HG03442 (cell line): ENCODE data around the gene NDUFS2.

ENCODE experiments used
- ATAC-seq: cut with Tn5 transposase; IDR thresholded peaks from one replicate; pipeline ENCODE4 v1.9.1; 2021; ENCODE audit warnings: mild to moderate bottlenecking, moderate library complexity; ENCODE audit not compliant: unreplicated experiment

NDUFS2 gene

DNA sequence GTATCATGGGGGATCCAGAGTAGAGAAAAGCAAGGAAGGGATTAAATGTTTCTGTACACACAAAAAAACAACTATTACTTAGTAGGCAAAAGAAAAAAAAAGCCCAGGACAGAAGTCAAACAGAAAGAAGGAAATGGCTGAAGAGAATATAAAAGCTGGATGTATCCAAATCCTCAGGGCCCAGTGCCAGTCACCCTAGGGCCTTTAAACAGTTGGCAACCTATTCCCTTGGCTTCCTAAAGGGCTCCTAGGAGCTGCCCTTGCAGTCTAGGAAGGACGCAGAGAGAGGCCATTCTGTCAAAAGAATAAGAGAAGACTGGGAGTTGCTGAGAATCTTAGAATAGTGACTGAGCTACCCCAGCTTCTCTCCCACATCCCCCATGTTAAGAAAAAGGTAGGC is 29.8 kb upstream of the NDUFS2 start:
- ATAC-seq: no peak

DNA sequence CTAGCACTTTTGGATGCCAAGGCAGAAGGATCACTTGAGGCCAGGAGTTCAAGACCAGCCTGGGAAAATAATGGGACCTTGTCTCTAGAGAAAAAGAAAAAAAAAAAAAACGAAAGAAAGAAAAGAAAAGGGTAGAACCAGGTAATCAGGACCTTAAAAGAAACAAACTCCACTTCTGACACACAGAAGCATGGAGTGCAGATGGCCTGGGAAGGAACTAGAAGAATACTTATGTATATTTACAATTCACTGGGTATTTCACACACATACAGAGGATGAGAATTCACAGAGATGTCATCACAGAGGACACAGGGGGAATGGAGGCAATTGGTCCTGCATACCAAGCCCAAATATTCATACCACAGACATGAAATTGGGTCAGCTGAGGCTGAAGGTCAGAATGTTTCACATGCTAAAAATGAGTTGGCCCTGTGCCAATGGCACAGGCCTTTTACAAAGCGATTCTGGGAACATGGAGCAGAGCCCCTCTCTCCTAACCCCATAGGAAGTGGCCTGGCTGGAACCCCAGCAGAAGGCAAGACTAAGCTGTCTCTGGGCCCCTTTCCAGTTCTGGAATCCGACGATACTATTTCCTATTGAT is 29.3 kb upstream of the NDUFS2 start:
- no peak for ATAC-seq

DNA sequence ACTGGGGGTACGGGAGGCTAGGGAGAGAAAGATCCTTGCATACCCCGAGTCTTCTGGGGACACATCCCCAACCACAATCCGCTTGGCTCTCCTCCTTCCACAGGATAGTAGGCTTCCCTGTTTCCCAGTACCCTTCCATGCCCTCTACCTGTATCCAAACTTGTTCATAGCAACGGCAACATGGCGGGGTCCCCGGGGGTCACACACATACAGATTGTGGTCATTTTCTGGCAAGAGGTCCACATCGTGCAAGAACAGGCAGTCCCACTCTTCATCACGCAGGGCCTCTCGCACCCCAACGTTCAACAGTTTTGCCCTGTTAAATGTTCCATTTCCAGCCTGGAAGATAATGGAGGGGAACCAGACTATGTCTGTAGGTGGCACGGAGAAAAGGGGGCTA is 28.5 kb upstream of the NDUFS2 start:
- no peak for ATAC-seq

DNA sequence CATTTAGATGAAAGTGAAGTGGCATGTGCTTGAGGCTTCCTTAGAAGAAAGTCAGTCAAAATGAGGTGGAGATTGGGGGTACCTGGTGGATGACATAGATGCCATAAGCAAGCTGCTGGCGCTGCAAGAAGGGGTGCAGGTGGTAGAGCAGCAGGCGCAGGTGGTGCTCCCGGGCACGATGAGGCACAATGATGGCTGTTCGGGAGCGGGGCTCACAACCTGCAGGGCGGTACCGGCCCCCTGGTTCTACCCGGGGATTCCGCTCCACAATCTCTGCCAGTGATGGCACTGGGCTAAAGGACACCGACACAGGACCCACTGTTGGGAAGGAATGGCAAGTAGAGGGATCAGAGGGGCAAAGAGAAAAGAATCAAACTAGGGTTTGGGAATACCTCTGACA is 27.3 kb upstream of the NDUFS2 start:
- no peak for ATAC-seq

DNA sequence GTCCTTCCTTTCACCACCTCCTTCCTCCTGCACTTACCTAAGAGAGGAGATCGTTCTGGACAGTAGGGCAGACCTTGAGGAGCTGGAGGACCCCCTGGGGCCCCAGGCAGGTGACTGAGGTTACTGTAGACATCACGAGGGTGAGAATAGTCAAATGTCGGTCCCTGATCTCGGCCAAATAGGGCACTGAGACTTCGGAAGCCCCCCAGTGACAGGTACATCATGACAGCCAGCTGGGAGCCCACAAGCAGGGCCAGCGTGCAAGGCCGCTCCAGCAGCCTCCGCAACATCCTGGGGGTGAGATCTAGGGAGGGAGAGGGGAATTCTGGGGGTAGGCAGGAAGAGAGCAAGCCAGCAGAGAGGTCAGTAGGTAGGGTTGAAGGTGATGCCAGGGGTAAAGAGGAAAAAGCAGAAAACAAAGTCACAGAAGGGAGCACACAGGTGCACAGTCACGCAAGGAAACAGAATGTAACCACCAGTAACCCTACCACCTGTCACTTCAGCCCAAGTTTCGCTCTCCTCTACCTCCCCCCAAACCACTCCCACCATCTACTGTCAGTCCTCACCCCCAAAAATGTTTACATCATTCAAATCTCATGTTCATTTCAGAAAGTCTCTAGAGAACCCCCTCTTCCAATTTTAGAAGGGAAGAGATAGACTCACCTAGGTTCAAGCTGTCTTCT is 26.3 kb upstream of the NDUFS2 start:
- no peak for ATAC-seq

DNA sequence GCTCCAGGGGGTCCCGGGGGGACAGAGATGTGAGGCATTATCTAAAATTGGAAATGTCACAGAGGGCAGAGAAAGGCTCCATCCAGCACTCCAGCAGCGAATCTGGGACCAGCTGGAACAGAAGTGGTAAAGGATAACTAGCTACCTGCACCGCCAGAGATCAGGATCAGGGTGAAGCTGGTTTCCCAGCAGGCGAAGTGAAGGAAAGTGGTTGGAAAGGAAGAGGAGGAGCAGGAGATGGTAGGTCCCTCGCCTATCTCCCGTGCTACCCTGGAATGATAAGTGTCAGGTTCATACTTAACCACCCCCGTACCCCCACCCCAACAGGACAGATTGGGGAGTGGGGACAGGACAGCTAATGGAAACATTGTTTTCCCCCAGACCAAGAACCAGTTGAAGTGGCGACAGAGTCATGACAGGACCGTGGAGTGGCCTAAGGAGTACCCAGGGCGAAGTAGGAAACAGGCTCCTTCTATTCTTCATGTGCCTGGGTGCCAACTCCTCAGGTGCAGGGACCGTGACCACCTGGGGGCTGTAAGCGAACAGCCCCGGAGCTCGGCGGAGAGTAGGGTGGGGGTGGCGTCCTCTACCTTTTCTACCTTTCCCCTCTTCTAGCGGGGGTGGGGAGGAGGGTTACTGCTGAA is 25.6 kb upstream of the NDUFS2 start:
- no peak for ATAC-seq

DNA sequence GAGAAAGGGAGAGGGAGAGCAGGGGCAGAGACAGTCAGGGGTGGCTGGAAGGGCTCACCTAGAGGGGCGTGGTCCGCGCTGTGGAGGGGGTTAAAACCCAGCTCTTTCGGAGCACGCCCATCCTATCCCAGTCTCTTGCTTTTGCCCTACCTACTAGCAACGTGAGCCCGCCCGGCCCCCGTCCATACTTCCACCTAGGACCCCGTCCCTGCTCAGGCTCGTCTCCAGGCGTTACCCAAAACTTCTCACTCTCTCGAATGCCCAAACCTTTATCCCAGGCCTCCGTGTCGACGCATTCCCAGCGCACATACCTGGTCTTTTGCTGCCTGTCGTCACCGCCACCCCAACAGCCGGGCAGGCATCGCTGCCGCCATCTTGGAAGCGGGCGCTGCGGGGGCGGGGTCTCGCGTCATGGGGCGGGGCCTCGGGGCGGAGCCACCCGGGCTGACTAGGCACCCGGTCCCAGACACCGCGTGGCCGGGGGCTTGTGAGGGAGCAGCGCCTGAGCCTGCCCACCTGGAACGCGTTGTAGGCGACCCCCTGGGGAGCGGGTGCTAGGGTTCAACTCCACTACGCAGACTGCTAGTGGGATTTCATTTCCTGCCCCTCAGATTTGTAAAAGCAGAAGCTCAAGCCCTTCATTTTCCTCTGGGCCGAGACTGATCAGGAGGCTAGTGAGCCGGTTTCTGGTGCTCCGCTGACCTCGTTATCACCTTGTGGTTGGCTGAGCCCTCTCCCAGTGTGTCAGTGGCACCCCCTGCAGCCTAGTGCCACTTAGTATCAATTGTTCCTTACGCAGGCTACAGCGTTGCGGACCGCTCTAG is 24.8 kb upstream of the NDUFS2 start, which contains the start of gene B4GALT3:
TSS of gene B4GALT3 (minus strand) at position 396 of the 824 bp plus-strand sequence. CDS start 1,447 bp downstream, outside the sequence.
- ATAC-seq: peak; percentile 71

DNA sequence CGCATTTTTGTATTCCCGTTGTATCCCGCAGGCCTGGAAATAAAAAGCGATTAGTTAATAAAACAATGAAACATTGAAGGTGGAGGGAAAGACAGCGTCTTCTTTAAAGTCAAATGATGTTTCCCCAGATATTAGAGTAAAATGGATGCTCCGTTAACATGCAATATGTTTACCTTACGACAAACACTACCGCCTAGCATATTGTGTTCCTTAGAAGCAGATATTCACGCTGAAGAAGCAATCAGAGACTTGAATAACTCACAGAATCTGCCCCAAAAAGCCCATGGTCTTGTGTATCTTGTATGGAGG is 24.3 kb upstream of the NDUFS2 start:
- ATAC-seq: no peak

DNA sequence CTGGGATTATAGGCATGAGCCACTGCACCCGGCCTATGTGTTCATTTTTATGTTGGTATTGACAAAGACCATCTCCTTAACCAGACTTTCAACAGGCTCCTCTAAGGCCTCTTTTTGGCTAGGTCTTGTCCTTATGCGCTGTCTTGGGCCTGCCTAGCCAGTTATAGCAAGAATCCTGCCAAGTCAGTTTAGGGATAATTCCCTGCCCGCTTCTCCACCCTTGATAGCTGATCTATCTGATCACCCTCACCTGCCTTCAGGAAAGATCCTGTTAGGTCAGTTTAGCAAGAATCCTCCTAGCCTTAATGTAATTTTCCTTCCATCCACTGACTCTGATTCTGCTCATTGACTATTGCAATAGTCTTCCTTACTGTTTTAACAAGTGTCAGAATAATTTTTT is 22.5 kb upstream of the NDUFS2 start:
- no peak for ATAC-seq

DNA sequence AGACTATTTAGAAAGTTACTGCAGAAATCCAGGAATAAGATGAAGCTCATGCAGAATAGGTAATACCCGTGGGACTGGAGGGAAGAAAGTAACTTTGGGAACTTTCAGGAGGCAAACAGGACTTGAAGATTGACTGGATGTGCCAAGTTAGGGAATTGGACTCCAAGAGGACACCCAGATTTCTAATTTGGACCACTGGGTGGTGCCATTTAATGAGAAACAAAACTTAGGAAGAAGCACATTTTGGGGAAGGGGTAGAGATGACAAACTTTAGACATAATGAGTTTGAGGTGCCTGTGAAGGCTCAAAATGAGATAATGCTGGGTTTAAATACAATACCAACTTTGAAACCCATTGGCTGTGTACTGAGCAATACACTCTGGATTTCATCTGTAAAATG is 21.5 kb upstream of the NDUFS2 start:
- no peak for ATAC-seq

DNA sequence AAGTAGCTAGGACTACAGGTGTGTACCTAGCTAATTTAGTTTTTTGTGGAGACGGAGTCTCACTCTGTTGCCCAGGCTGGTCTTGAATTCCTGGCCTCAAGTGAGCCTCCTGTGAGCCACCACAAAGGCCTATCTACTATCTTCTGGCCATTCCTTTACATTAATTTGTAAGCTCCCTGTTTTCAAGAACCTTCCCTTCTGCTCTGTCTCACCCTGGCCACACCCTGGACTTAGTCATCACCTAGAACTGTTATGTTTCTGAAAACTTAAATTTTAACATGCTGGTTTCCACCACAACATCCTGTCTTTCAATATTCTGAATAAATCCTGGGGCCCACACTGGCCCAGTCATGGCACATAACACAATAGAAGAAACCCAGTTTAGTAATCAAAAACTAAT is 20.0 kb upstream of the NDUFS2 start:
- ATAC-seq: peak; percentile 53

DNA sequence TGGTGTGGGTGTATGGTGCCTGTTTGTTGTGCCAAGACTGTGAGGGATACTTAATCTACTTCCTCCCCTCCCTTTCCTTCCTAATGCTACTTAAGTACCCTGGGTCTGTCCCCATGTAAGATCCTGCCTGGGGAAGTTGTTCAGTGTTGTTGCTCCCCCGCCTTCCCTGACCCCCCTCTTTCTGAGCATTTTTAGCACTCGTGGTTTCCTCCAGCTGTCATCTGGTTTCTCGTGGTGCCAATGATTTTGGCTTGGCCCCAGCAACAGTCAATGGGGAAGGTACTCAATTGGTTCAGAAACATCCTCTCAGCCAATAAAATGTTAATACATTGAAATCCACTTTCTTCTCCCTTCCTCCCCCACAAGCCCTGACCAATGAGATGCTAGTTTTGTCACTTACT is 16.9 kb upstream of the NDUFS2 start:
- peak; percentile 58 for ATAC-seq

DNA sequence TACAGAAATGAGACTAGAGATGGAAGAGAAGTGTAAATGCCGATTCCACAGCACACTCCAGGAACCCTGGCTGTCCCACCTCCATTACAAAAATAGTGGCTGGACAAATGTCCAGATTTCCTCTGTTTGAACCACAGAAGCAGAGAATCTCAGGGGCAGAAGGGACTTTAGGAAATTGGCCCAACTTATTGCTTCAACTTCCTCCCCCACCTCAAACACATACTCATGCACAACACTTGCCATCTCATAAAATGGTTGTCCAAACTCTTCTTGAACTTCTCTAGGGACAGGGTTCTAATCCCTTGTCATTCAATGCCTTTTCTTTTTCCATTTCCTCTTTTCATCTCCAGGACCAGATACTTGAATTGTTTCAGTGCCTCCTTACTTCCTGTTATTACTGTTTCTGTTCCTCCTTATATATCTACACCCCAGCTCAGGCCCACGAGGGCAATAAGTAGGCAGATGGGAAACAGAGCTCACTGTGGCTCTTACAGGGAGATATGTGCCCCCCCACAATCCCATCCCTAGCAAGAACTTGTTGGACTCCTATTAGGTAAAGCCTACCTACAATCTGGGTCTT is 16.3 kb upstream of the NDUFS2 start:
- peak; percentile 23 for ATAC-seq

DNA sequence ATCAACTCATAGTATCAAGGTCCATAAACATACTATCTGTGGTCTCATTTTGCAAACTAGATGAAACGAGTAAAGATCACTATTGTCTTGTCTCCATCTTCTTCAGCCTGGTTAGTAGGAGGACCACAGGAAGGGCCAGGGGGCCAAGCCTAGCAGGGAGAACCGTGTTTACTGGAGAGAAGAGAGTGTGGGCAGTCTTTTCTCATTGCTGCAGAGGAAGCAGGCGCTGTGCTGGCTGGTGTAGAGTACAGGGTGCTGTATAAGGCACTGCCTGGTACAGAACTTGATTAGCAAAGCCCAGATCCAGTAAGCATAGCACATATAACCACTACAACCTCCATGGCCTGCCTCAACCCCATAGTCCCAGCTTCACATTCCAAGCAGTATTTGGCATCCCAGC is 14.9 kb upstream of the NDUFS2 start:
- no peak for ATAC-seq

DNA sequence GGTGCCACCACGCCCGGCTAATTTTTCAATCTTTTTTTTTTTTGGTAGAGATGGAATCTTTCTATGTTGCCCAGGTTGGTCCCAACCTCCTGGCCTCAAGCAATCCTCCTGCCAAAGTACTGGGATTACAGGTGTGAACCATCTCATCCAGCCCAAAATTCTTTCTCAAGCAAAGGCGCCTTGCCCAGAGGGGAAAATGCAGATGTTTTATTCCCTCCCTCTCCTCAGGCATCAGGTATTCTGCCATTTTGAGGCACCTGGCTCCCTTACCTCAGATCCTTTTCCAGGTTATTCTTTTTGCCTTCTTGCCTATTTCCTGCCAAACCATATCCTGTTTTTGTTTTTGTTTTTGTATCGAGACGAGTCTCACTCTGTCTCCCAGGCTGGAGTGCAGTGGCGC is 13.8 kb upstream of the NDUFS2 start:
- no peak for ATAC-seq

DNA sequence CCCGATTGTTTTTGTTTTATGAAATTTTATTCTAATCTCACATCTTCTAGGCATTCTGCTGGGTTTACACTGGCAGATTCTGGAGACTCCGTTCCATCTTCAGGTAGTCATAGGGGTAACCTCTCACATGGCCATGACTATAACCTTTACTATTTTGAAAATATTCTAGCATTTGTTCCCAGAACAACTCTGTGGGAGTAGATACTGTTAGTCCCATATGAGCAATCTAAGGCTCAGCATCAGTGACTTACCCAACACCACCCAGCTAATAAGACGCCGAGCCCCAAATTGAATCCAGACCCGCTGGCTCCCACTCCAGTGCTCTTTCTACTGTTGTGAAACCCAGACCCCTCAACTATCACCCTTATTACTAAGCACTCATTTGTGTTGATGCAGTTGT is 13.1 kb upstream of the NDUFS2 start:
- no peak for ATAC-seq

DNA sequence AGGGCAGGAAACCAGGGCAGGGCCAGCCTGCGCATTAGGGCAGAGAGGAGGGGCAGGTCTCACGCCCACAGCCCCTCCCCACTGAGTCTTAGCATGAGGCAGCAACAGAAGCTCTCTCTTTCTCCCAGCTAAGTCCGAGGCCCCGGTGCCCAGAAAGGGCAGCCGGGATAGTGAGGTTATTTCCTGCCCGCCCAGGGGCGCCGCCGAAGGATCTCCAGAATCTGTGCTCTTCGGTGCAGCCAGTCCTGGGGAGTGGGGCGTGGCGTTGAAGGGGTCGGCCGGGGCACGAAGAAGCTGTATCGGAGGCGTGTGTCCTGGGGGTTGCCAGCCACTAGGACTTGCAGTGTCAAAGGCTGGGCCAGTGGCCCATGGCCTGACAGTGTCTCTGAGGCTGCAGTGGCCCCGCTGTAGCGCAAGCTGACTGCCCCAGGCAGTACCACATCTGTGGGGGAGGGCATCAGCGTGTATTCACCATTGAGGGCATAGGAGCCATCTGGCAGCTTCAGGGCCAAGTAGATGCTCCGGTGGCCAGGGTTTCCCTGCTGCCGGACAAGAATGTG is 11.1 kb upstream of the NDUFS2 start:
- no peak for ATAC-seq

DNA sequence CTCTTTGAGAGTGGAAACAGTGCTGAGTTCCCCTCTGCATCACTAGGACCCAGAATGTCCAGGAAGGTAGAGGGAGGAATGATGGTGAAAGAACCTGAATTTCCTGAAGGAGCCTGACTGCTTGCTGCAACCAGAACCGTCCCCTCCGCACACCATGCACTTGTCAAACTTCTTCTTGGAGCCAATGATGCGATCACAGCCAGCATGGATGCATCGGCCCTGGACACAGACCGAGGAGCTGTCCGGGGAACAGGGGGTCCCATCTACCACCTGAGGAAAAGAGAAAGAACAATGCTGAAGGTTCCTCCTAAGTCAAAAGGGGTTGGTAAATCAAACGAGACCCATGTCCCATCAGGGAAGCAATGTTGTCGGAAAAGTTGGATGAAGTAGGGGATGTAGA is 10.2 kb upstream of the NDUFS2 start:
- no peak for ATAC-seq

DNA sequence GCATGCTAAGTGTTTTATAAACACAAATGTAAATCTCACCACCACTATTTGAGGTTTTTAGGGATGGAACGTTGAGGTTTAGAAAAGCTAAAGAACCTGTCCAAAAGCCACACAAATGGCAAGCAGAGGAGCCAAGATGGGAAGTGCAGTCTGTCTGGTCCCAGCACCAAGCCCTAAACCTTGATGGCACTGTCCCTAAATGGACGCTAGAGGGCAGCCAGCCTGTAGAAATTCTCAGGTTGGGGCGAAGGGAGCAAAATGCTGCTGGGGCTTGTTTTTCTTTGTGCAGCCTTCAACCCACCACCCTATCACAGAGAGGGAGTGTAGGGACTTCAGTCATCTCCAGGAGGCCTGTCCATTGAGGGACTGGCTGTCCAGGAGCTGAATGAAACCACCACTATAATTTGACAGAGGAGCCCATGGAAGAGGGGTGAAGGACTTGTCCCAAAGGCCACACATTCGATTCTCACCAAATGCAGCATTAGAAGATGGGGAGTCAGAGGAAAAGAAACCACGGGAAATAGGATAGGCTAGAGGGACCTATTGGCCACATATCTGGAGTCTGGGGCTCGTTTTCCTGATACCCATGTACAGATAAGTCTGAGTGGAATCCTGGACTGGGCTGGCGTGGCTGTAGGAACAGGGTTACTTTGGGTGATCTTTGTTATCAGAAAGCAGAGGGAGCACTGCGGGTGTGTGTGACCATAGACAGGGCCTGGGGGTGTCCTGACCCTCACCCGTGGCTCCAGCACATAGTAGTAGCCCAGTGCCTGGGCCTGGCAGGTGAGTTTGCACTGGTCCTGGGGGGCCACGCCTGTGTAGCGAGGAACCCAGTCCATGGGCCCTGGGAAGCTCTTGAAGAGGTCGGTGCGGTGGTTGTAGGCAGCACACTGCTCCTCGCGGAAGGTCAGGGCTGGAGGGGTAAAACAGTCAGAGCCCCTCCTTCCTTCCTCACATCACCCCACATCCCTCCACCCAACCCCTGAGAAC is 9.4 kb upstream of the NDUFS2 start:
- ATAC-seq: peak; percentile 72
